Measurements from ENCODE around the gene CWC27.

The CWC27 gene

GRCh38 chr5:65050140-65050539 is 281.4 kb downstream of the CWC27 start:
- no peaks in the 10 kb centered on the region for H3K9me3 ChIP-seq (ENCODE audit: insufficient read depth, low read depth, low read length)
- H3K4me3 ChIP-seq (ENCODE audit: low read length, poor library complexity, severe bottlenecking): no peak overlapping the region
- no peaks in the 10 kb centered on the region for H3K27me3 ChIP-seq (ENCODE audit: insufficient read depth, low read length, poor library complexity, severe bottlenecking)
- H3K36me3 ChIP-seq (ENCODE audit: insufficient read depth, low read length): no peaks in the 10 kb centered on the region
- TF ChIP-seq CTCF (conservative IDR thresholded peaks at IDR 0.05; ENCODE audit: low read length) (no peak), EZH2phosphoT487 (IDR thresholded peaks at IDR 0.05; ENCODE audit: borderline replicate concordance) (no peak)
- peaks cover 11% of the 10 kb centered on the region for H3K4me1 ChIP-seq (ENCODE audit: insufficient read depth, low read length, poor library complexity, severe bottlenecking)
- H3K9me2 ChIP-seq (replicated peaks; ENCODE audit: low read depth, low read length): no peaks in the 10 kb centered on the region
- no peaks in the 10 kb centered on the region for H3K79me2 ChIP-seq (ENCODE audit: insufficient read depth, low read length)
- no peak overlapping the region for H3K9ac ChIP-seq (ENCODE audit: low read depth, low read length, poor library complexity, severe bottlenecking)
- no peaks in the 10 kb centered on the region for H4K20me1 ChIP-seq (ENCODE audit: insufficient read depth, low read length, poor library complexity, severe bottlenecking)
- no peaks in the 10 kb centered on the region for H3F3A ChIP-seq (ENCODE audit: low read depth)
- no peak overlapping the region for H3K4me2 ChIP-seq (ENCODE audit: low read depth, low read length, poor library complexity, severe bottlenecking)
- H2AFZ ChIP-seq (ENCODE audit: low read length): peak overlapping the region; percentile 42

GRCh38 chr5:65050826-65051498 is 282.2 kb downstream of the CWC27 start:
- no peaks in the 10 kb centered on the region for H3K36me3 ChIP-seq (ENCODE audit: insufficient read depth, low read length)
- H3K9me2 ChIP-seq (replicated peaks; ENCODE audit: low read depth, low read length): no peaks in the 10 kb centered on the region
- H2AFZ ChIP-seq (ENCODE audit: low read length): peak overlapping the region; percentile 42; the same call in 1 of the 2 replicates
- H3K4me1 ChIP-seq (ENCODE audit: insufficient read depth, low read length, poor library complexity, severe bottlenecking): peaks cover 11% of the 10 kb centered on the region
- no peaks in the 10 kb centered on the region for H3F3A ChIP-seq (ENCODE audit: low read depth)
- no peaks in the 10 kb centered on the region for H3K79me2 ChIP-seq (ENCODE audit: insufficient read depth, low read length)
- no peaks in the 10 kb centered on the region for H3K9me3 ChIP-seq (ENCODE audit: insufficient read depth, low read depth, low read length)
- no peaks in the 10 kb centered on the region for H4K20me1 ChIP-seq (ENCODE audit: insufficient read depth, low read length, poor library complexity, severe bottlenecking)
- H3K4me3 ChIP-seq (ENCODE audit: low read length, poor library complexity, severe bottlenecking): no peak overlapping the region
- no peak for TF ChIP-seq EZH2phosphoT487 (IDR thresholded peaks at IDR 0.05; ENCODE audit: borderline replicate concordance)
- TF ChIP-seq CTCF (conservative IDR thresholded peaks at IDR 0.05; ENCODE audit: low read length): no peak
- no peak overlapping the region for H3K4me2 ChIP-seq (ENCODE audit: low read depth, low read length, poor library complexity, severe bottlenecking)
- H3K9ac ChIP-seq (ENCODE audit: low read depth, low read length, poor library complexity, severe bottlenecking): no peak overlapping the region
- H3K27me3 ChIP-seq (ENCODE audit: insufficient read depth, low read length, poor library complexity, severe bottlenecking): no peaks in the 10 kb centered on the region

DNA sequence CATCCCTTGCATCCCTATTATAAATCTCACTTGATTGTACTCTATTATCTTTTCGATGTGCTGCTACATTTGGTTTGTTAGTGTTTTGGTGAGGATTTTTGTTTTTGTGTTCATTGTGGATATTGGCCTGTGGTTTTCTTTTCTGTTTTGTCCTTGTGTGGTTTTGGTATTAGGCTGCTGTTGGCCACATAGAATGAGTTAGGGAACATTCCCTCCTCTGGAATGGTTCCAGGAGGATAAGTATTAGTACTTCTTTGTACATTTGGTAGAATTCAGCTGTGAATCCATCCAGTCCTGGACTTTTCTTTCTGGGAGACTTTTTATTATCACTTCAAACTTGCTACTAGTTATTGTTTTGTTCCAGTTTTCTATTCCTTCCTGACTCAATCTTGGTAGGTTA is 287.2 kb downstream of the CWC27 start:
- H3K4me2 ChIP-seq (ENCODE audit: low read depth, low read length, poor library complexity, severe bottlenecking): no peak overlapping the region
- H2AFZ ChIP-seq (ENCODE audit: low read length): no peak overlapping the region
- H3K79me2 ChIP-seq (ENCODE audit: insufficient read depth, low read length): no peaks in the 10 kb centered on the region
- TF ChIP-seq EZH2phosphoT487 (IDR thresholded peaks at IDR 0.05; ENCODE audit: borderline replicate concordance): no peak
- no peak for TF ChIP-seq CTCF (conservative IDR thresholded peaks at IDR 0.05; ENCODE audit: low read length)
- no peaks in the 10 kb centered on the region for H3K36me3 ChIP-seq (ENCODE audit: insufficient read depth, low read length)
- no peaks in the 10 kb centered on the region for H3K4me1 ChIP-seq (ENCODE audit: insufficient read depth, low read length, poor library complexity, severe bottlenecking)
- H3K9ac ChIP-seq (ENCODE audit: low read depth, low read length, poor library complexity, severe bottlenecking): no peak overlapping the region
- no peaks in the 10 kb centered on the region for H3K27me3 ChIP-seq (ENCODE audit: insufficient read depth, low read length, poor library complexity, severe bottlenecking)
- H3F3A ChIP-seq (ENCODE audit: low read depth): no peaks in the 10 kb centered on the region
- no peak overlapping the region for H3K4me3 ChIP-seq (ENCODE audit: low read length, poor library complexity, severe bottlenecking)
- H3K9me2 ChIP-seq (replicated peaks; ENCODE audit: low read depth, low read length): no peaks in the 10 kb centered on the region
- no peaks in the 10 kb centered on the region for H4K20me1 ChIP-seq (ENCODE audit: insufficient read depth, low read length, poor library complexity, severe bottlenecking)
- H3K9me3 ChIP-seq (ENCODE audit: insufficient read depth, low read depth, low read length): no peaks in the 10 kb centered on the region
